H1 (cell line): ENCODE measurements around the gene RARB. TPM values are rescaled to one million over a fixed set of nuclear protein-coding genes. Genes with fewer than 3 reads are reported as not detected.

Experiments used
- CTCF ChIA-PET: fragments of 300-600 bp; sonication (Branson Sonifier 250); formaldehyde crosslinking; loops from one replicate; lab custom pipeline; 2021; ENCODE audit not compliant: partially characterized antibody; lab: Charles Lee
- POLR2A ChIA-PET: fragments of 300-600 bp; sonication (Branson Sonifier 250); formaldehyde crosslinking; loops from one replicate; lab custom pipeline; 2021; ENCODE audit warnings: inconsistent platforms; ENCODE audit not compliant: partially characterized antibody; lab: Charles Lee
- DNase-seq, 2 experiments: peaks; one replicate each; pipeline versions ENCODE4 v3.0.0 to v3.0.0-alpha.2; 2010 to 2022; ENCODE audit warnings: low spot score in 2 of 2, low read depth in 1 of 2, mixed read lengths in 1 of 2
- FAIRE-seq: peaks from 2 replicates; lab custom pipeline; 2011; peaks lifted over from hg19 to GRCh38; lab: Jason Lieb, UNC
- H2AFZ ChIP-seq: 2 replicates; pipeline ENCODE4 v1.8.1; 2012; ENCODE audit warnings: low read length, inconsistent platforms
- H2AK5ac ChIP-seq: 2 replicates; pipeline ENCODE4 v1.6.1; 2013; ENCODE audit warnings: low read depth, low read length
- H2BK120ac ChIP-seq: replicated peaks from 2 replicates; pipeline ENCODE3; 2013; ENCODE audit warnings: low read depth, low read length, inconsistent platforms
- H2BK12ac ChIP-seq: 2 replicates; pipeline ENCODE4 v1.6.1; 2013; ENCODE audit warnings: low read depth, low read length
- H2BK15ac ChIP-seq: 2 replicates; pipeline ENCODE4 v1.6.1; 2013; ENCODE audit warnings: low read length
- H2BK20ac ChIP-seq: 2 replicates; pipeline ENCODE4 v1.6.1; 2013; ENCODE audit warnings: low read length
- H2BK5ac ChIP-seq: 2 replicates; pipeline ENCODE4 v1.6.1; 2013; ENCODE audit warnings: low read depth, low read length
- H3K14ac ChIP-seq: 2 replicates; pipeline ENCODE4 v1.6.1; 2013; ENCODE audit warnings: inconsistent platforms; ENCODE audit not compliant: insufficient read length
- H3K18ac ChIP-seq: 2 replicates; pipeline ENCODE4 v1.6.1; 2013; ENCODE audit warnings: low read length; ENCODE audit errors: extremely low read depth
- H3K23ac ChIP-seq: 2 replicates; pipeline ENCODE4 v1.6.1; 2013; ENCODE audit warnings: inconsistent platforms; ENCODE audit not compliant: insufficient read length
- H3K23me2 ChIP-seq: 2 replicates; pipeline ENCODE4 v1.6.1; 2013; ENCODE audit warnings: low read depth, low read length
- H3K27ac ChIP-seq: 2 replicates; pipeline ENCODE4 v1.6.1; 2011; ENCODE audit warnings: low read depth, low read length, inconsistent platforms
- H3K27me3 ChIP-seq, 4 experiments: replicated peaks in 1 of 4; 1 replicate in 1 of 4; 2 replicates in 3 of 4; pipeline versions ENCODE4 v1.6.1 to v1.8.1; 2011 to 2013; ENCODE audit warnings: low read length in 3 of 4, mild to moderate bottlenecking in 3 of 4, inconsistent platforms in 2 of 4, mixed read lengths in 2 of 4, moderate library complexity in 1 of 4; ENCODE audit not compliant: control insufficient read depth in 3 of 4, insufficient read depth in 3 of 4; ENCODE audit errors: extremely low read depth in 1 of 4
- H3K36me3 ChIP-seq, 4 experiments: 2 replicates each; pipeline versions ENCODE4 v1.6.1 to v1.8.1; 2011 to 2013; ENCODE audit warnings: mild to moderate bottlenecking in 4 of 4, low read length in 3 of 4, moderate library complexity in 2 of 4, control low read depth in 1 of 4, inconsistent platforms in 1 of 4; ENCODE audit not compliant: insufficient read depth in 4 of 4, control insufficient read depth in 2 of 4
- H3K4ac ChIP-seq: replicated peaks from 2 replicates; pipeline ENCODE3; 2013; ENCODE audit warnings: low read length, low read depth, mixed read lengths, inconsistent platforms; ENCODE audit not compliant: insufficient read length
- H3K4me1 ChIP-seq, 4 experiments: replicated peaks in 1 of 4; 1 replicate in 1 of 4; 2 replicates in 3 of 4; pipeline versions ENCODE4 v1.6.1 to v1.8.1; 2011 to 2013; ENCODE audit warnings: low read length in 3 of 4, inconsistent platforms in 2 of 4, mixed read lengths in 1 of 4; ENCODE audit not compliant: insufficient read depth in 4 of 4, control insufficient read depth in 3 of 4
- H3K4me2 ChIP-seq, 2 experiments: 2 replicates each; pipeline versions ENCODE4 v1.6.1 to v1.8.1; 2011 to 2013; ENCODE audit warnings: low read depth in 2 of 2, low read length in 2 of 2, control low read depth in 1 of 2, inconsistent platforms in 1 of 2, mild to moderate bottlenecking in 1 of 2; ENCODE audit not compliant: insufficient read depth in 1 of 2
- H3K4me3 ChIP-seq, 4 experiments: fragments of 200-600, 300-600 bp in 1 of 4; sonication (generic), shearing (Covaris generic), sonication (Bioruptor Twin) in 1 of 4; 2 replicates each; pipeline versions ENCODE4 v1.5.1 to v1.8.1; 2011 to 2016; ENCODE audit warnings: low read length in 4 of 4, low read depth in 3 of 4, control low read depth in 2 of 4, inconsistent platforms in 2 of 4, mild to moderate bottlenecking in 2 of 4, mixed read lengths in 1 of 4, moderate library complexity in 1 of 4; ENCODE audit not compliant: insufficient read depth in 2 of 4; ENCODE audit errors: extremely low read depth in 1 of 4
- H3K56ac ChIP-seq: replicated peaks from 2 replicates; pipeline ENCODE3; 2013; ENCODE audit warnings: low read depth, mild to moderate bottlenecking, mixed read lengths, low read length, inconsistent platforms; ENCODE audit not compliant: insufficient read length
- H3K79me1 ChIP-seq: 2 replicates; pipeline ENCODE4 v1.6.1; 2013; ENCODE audit warnings: low read depth, low read length, control low read depth
- H3K79me2 ChIP-seq, 2 experiments: 2 replicates each; pipeline versions ENCODE4 v1.6.1 to v1.8.1; 2012 to 2013; ENCODE audit warnings: low read length in 2 of 2, mild to moderate bottlenecking in 2 of 2, inconsistent platforms in 1 of 2; ENCODE audit not compliant: insufficient read depth in 2 of 2, control insufficient read depth in 1 of 2
- H3K9ac ChIP-seq, 4 experiments: replicated peaks in 1 of 4; 1 replicate in 1 of 4; 2 replicates in 3 of 4; pipeline versions ENCODE4 v1.6.1 to v1.8.1; 2011 to 2013; ENCODE audit warnings: low read depth in 3 of 4, low read length in 3 of 4, control low read depth in 2 of 4, mild to moderate bottlenecking in 2 of 4, moderate library complexity in 2 of 4, inconsistent platforms in 1 of 4; ENCODE audit errors: extremely low read depth in 1 of 4
- H3K9me3 ChIP-seq, 2 experiments: 2 replicates each; pipeline versions ENCODE4 v1.6.1 to v1.8.1; 2012 to 2013; ENCODE audit warnings: mild to moderate bottlenecking in 2 of 2, moderate library complexity in 2 of 2, control low read depth in 1 of 2, inconsistent platforms in 1 of 2, low read depth in 1 of 2, low read length in 1 of 2, mixed read lengths in 1 of 2; ENCODE audit not compliant: insufficient read depth in 2 of 2
- H4K20me1 ChIP-seq, 2 experiments: replicated peaks in 1 of 2; 2 replicates each; pipeline versions ENCODE3 to v1.8.1; 2011 to 2013; ENCODE audit warnings: inconsistent platforms in 2 of 2, low read length in 2 of 2, mild to moderate bottlenecking in 1 of 2; ENCODE audit not compliant: insufficient read depth in 2 of 2, control insufficient read depth in 1 of 2
- H4K5ac ChIP-seq: 2 replicates; pipeline ENCODE4 v1.6.1; 2013; ENCODE audit warnings: low read length, low read depth, mixed read lengths, inconsistent platforms; ENCODE audit not compliant: insufficient read length
- H4K8ac ChIP-seq: 2 replicates; pipeline ENCODE4 v1.8.0; 2013; ENCODE audit warnings: mild to moderate bottlenecking, moderate library complexity, low read length, inconsistent platforms; ENCODE audit not compliant: insufficient read depth; ENCODE audit errors: extremely low read depth
- H4K91ac ChIP-seq: replicated peaks from 2 replicates; pipeline ENCODE3; 2013; ENCODE audit warnings: low read length, mixed read lengths, inconsistent platforms; ENCODE audit not compliant: insufficient read length
- ATF3 ChIP-seq: IDR thresholded peaks from 2 replicates; pipeline ENCODE4 v1.6.1; 2011; ENCODE audit warnings: low read depth, mild to moderate bottlenecking, low read length; ENCODE audit not compliant: insufficient read depth
- HDAC2 ChIP-seq, 2 experiments: fragments of 300-600 bp in 1 of 2; sonication (generic) in 1 of 2; IDR thresholded peaks; 2 replicates each; pipeline ENCODE4 v1.6.1; 2011 to 2012; ENCODE audit warnings: low read depth in 2 of 2, low read length in 2 of 2, mild to moderate bottlenecking in 2 of 2, moderate library complexity in 2 of 2, borderline replicate concordance in 1 of 2, inconsistent platforms in 1 of 2
- KDM1A ChIP-seq: fragments of 200-600, 300-600 bp; sonication (generic); IDR thresholded peaks from 2 replicates; pipeline ENCODE4 v1.7.1; 2016; ENCODE audit warnings: mild to moderate bottlenecking, low read length, borderline replicate concordance
- RAD21 ChIP-seq, 2 experiments: IDR thresholded peaks in 1 of 2; conservative IDR thresholded peaks in 1 of 2; 2 replicates each; pipeline ENCODE4 v1.6.1; 2011; ENCODE audit warnings: low read depth in 2 of 2, low read length in 2 of 2, improper control_type of control experiment in 1 of 2, inconsistent platforms in 1 of 2, mild to moderate bottlenecking in 1 of 2, moderate library complexity in 1 of 2
- SIX5 ChIP-seq: IDR thresholded peaks from 2 replicates; pipeline ENCODE4 v1.6.1; 2011; ENCODE audit warnings: mild to moderate bottlenecking, low read depth, low read length
- YY1 ChIP-seq: IDR thresholded peaks from 2 replicates; pipeline ENCODE4 v1.6.1; 2011; ENCODE audit warnings: low read depth, mild to moderate bottlenecking, low read length
- polyA plus RNA-seq, 7 experiments: library from polyadenylated mRNA; depleted of rRNA in 3 of 7; stranded (reverse) in 5 of 7; unstranded in 2 of 7; fragments of >200 nt in 5 of 7; fragments of 200-250 nt in 2 of 7; gene quantifications; 1 replicate in 5 of 7; 2 replicates in 1 of 7; 4 replicates in 1 of 7; pipeline versions ENCODE4 v1.2.1 to v1.2.3, GENCODE V29; 2011 to 2013; ENCODE audit warnings: missing spikeins in 2 of 7, mixed read lengths in 2 of 7
- total RNA-seq: library from RNA; stranded (reverse); fragmentation: NEBNext Ultra II Directional; extraction: Animal tissue kit (Norgen Biotek cat#: 25700); gene quantifications from 2 replicates; pipeline ENCODE4 v1.2.1, GENCODE V29; 2021

The RARB gene
- total and polyA plus RNA-seq, 2 of the 8 experiments (the other 6 are each of a cell fraction or from before 2014, with no cell fraction given): 0.15 to 0.22 TPM

GRCh38 chr3:25412269-25412668, 15.8 kb upstream of the RARB start:
- no peaks in the 10 kb centered on the region for H4K20me1 ChIP-seq
- no peak for DNase-seq
- POLR2A ChIA-PET: interaction anchor here (1.0 kb wide), 1 partner anchor 16 kb away, joined by 3 read pairs; the partner anchor contains the start of gene RARB
- no peak overlapping the region for H3K27ac ChIP-seq
- H4K91ac ChIP-seq: no peak overlapping the region
- no peak overlapping the region for H4K8ac ChIP-seq
- FAIRE-seq: no peak
- H3K4me3 ChIP-seq: no peak overlapping the region
- H3K4me1 ChIP-seq: no peaks in the 10 kb centered on the region
- no peaks in the 10 kb centered on the region for H3K27me3 ChIP-seq
- H3K36me3 ChIP-seq: no peaks in the 10 kb centered on the region
- H3K56ac ChIP-seq: no peak overlapping the region
- H2BK20ac ChIP-seq: no peak overlapping the region
- H3K9ac ChIP-seq: no peak overlapping the region
- H3K23me2 ChIP-seq: no peaks in the 10 kb centered on the region
- no peak overlapping the region for H2BK15ac ChIP-seq
- H3K18ac ChIP-seq: no peak overlapping the region
- no peak overlapping the region for H2BK5ac ChIP-seq
- CTCF ChIA-PET: interaction anchor here (0.7 kb wide), 1 partner anchor 302 kb away, joined by 3 read pairs; no protein-coding TSS in a partner anchor
- H3K4me2 ChIP-seq: no peak overlapping the region
- TF ChIP-seq HDAC2 (IDR thresholded peaks at IDR 0.05; ENCODE audit: borderline replicate concordance in 1 of 2, low read depth in 2 of 2, low read length in 2 of 2): no peak
- no peak for TF ChIP-seq RAD21 (IDR thresholded peaks at IDR 0.05 in 1 of 2, conservative IDR thresholded peaks at IDR 0.05 in 1 of 2; ENCODE audit: low read depth in 2 of 2, low read length in 2 of 2)
- TF ChIP-seq ATF3: no peak
- TF ChIP-seq SIX5: no peak
- no peak for TF ChIP-seq KDM1A
- TF ChIP-seq YY1: no peak
- TF ChIP-seq, all 59 proteins: peak for 0
- Histone ChIP-seq H3K4ac (no peak overlapping the region), H4K5ac (no peak overlapping the region), H3K23ac (no peak overlapping the region), H3K14ac (no peak overlapping the region), H2BK120ac (no peak overlapping the region), H2AK5ac (no peak overlapping the region), H3K79me1 (no peaks in the 10 kb centered on the region), H3K9me3 (peaks cover 6 to 7% of the 10 kb centered on the region in 2 experiments; a peak in 3 of 4 replicates), H2BK12ac (no peak overlapping the region), H2AFZ (no peak overlapping the region), H3K79me2 (no peaks in the 10 kb centered on the region)
